ENCODE results near the gene ZFYVE28.
"Not testable (repeated sequence)": the region's sequence is repeated elsewhere in the genome, so short reads cannot be mapped to it uniquely, and the experiment has no call there.

The ZFYVE28 gene

GRCh38 chr4:2388429-2389182 is 29.8 kb downstream of the ZFYVE28 start:
- DNase-seq: no peak

GRCh38 chr4:2387829-2388228 is 30.6 kb downstream of the ZFYVE28 start:
- no peak for DNase-seq

GRCh38 chr4:2387218-2387617 is 31.2 kb downstream of the ZFYVE28 start:
- no peak for DNase-seq

GRCh38 chr4:2386717-2387116 is 31.7 kb downstream of the ZFYVE28 start:
- no peak for DNase-seq

- no peak for DNase-seq
Observed at GRCh38 chr4:2385516-2385915, 32.9 kb downstream of the ZFYVE28 start.

GRCh38 chr4:2384245-2384644 is 34.2 kb downstream of the ZFYVE28 start:
- no peak for DNase-seq

GRCh38 chr4:2383760-2384159 is 34.7 kb downstream of the ZFYVE28 start:
- DNase-seq: no peak

GRCh38 chr4:2383220-2383631 is 35.2 kb downstream of the ZFYVE28 start:
- not testable (repeated sequence) for DNase-seq

- not testable (repeated sequence) for DNase-seq
Observed at GRCh38 chr4:2382769-2383202, 35.7 kb downstream of the ZFYVE28 start.

- DNase-seq: not testable (repeated sequence)
Observed at GRCh38 chr4:2380589-2380988, 37.9 kb downstream of the ZFYVE28 start.

- no peak for DNase-seq
Observed at GRCh38 chr4:2378898-2379297, 39.5 kb downstream of the ZFYVE28 start.

GRCh38 chr4:2378401-2378800 is 40.0 kb downstream of the ZFYVE28 start:
- DNase-seq: no peak

- DNase-seq: no peak
Observed at GRCh38 chr4:2377241-2377640, 41.2 kb downstream of the ZFYVE28 start.

GRCh38 chr4:2375427-2375826 is 43.0 kb downstream of the ZFYVE28 start:
- no peak for DNase-seq

- DNase-seq: no peak
Observed at GRCh38 chr4:2373532-2373931, 44.9 kb downstream of the ZFYVE28 start.

GRCh38 chr4:2372488-2373030 is 45.9 kb downstream of the ZFYVE28 start:
- no peak for DNase-seq

GRCh38 chr4:2371765-2372487 is 46.5 kb downstream of the ZFYVE28 start:
- no peak for DNase-seq

GRCh38 chr4:2370597-2371320 is 47.7 kb downstream of the ZFYVE28 start:
- no peak for DNase-seq

- no peak for DNase-seq
Observed at GRCh38 chr4:2368746-2369437, 49.6 kb downstream of the ZFYVE28 start.

GRCh38 chr4:2367626-2368025 is 50.8 kb downstream of the ZFYVE28 start:
- DNase-seq: no peak

- no peak for DNase-seq
Observed at GRCh38 chr4:2366252-2367192, 51.9 kb downstream of the ZFYVE28 start.

- DNase-seq: no peak
Observed at GRCh38 chr4:2365913-2366210, 52.6 kb downstream of the ZFYVE28 start.
